Activated CD4-positive, alpha-beta T cell treated with anti-CD3 and anti-CD28 coated beads, Interleukin-2, amount 50 U/mL, for 1 hour (primary cell): Measurements from ENCODE around the gene STYXL2.
A peak's percentile ranks its signal among the peaks of the same experiment; 100 is the strongest.

Experiments used
- DNase-seq: peaks from one replicate; pipeline ENCODE4 v3.0.0-alpha.2; 2020

The STYXL2 gene

DNA sequence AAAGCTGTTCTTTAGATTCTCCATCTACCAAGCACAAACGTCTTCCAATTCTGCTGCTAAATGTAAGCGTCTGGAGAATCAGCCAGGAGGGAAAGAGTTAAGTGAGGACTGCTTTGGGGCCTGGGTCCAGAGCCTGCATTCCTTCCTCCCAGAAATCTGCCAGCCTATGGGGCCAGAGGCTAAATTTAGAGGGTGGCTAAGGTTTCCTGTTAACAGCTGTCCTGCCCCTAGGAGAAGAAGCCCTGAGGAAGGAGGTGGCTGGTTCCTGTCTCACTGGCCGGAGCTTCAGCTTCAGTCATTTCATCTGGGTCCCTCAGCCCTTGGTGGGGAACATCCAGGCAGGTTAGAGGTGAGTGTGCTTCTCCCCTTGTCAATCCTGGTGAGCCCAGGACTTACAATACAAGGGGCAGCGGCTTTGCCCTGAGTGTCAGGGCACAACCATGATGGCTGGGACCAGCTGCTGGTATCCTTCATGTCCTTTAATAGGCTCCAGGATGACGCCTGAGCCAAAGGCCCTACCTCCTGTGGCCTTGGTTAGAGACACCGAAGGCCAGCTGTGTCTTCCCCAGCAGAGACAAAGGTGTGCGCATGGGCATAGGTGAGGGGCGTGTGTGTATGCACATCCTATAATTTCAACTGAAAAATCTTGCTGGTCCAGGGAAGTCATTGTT, at the start of gene STYXL2:
STYXL2 (plus strand) TSS at position 230 of the 671 bp plus-strand sequence. CDS start 775 bp downstream, outside the sequence.
- no peak for DNase-seq

DNA sequence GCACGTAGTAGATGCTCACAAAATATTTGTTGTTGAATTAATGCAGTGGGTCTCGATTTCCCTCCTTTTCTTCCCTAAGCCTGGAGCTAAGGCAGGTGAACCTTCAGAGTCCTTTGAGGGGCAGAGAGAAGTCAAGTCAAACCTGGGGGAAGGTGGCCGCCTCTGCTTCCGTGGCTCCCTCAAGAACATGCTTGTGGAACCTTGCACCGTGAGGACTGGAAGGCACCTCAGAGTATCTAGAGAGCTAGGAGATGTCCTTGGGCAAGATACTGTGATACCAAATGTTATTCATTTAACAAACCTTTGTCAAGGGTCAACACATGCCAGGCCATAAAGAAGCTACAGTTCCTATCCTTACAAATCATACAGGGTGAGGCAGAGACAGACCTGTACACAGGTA, 42.0 kb upstream of the STYXL2 start:
- no peak for DNase-seq

DNA sequence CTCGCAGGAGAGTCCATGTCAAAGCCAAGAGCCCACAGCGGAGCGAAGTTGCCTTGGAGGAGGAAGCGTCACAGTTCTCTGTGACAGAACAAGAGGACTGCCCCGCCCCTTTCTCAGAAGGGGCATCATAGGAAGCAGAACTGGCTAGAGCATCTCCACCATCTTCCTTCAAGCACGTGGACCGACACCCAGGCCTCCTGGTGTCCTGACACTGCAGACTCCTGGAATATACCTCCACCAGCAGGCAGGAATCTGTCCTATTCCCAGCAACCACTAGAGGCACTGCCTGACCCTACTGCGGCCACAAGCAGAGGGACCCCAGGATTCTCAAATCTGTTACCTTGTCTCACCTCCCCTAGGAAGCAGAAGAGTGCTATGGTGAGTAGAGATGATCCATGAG, 41.5 kb upstream of the STYXL2 start:
- no peak for DNase-seq

DNA sequence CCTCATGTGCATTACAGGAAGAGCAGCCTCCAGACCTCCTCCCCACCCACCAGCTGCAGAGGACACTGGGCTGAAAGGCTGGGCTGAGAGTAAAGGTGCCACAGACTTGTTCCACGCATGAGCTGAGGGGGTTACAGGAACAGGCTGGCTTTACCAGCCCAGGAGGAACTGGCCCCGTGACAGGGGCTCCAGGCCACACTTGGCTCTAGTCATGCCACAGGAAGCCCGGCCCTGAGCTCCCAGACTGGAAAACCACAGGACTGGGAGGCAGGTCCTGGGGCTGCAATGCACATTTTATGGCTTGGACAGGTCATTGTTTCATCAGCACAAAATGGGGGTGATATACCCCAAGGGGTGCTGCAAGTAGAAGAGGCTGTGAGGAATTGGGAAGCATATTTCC, 39.3 kb upstream of the STYXL2 start:
- DNase-seq, result no peak

DNA sequence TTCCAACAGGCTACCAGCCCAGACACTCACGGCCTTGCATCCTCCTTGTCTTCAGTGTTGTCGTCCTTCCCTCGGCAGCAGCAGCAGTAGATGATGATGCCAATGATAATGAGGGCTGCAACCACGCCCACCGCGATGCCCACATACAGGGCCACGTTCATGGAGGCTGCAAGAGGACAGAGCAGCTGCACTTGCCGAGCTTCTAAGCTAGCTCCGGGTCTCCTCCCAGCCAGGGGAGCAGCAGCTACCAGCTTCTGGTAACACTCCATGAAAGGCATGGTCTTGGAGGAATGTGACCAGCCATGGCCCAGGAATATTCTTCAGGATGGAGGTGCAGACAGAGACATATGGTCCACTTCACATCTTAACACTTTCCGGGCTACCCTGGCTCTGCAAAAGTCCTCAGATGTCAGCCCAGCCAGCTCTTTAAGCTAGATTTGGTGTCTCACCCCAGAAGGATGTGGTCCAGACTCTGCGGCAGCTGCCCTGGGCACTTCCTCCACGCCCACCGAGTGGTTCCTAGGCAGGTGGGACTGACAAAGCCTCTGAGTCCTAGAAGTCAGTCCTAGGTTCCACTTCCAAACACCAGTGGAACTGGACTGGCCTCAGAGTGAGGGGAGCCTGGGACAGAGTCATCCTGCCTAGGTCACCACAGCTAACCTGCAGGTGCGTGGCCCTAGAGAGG, 38.8 kb upstream of the STYXL2 start:
- no peak for DNase-seq

DNA sequence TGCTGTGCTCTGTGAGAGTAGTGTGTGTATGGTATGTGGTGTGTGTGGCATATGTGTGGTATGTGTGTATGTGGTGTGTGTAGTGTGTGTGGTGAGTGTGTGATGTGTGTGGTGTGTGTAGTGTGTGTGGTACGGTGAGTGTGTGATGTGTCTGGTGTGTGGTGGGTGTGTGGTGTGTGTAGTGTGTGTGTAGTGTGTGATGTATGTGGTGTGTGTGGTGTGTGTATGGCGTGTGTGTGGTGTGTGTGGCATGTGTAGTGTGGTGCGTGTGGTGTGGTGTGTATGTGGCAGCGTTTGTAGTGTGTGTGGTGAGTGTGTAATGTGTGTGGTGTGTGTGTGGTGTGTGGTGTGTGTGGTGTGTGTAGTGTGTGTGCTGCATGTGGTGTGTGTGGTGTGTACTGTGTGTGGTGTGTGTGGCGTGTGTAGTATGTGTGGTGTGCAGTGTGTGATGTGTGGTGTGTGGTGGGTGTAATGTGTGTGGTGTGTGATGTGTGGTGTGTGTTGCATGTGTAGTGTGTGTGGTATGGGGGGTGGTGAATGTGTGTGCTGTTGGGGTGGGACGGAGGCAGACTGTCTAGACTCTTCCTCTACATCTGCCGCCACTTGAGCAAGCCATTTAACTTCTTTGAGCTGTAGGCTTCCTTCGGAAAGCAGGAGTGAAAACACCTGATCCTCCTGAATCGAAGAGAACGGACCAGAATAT, 37.2 kb upstream of the STYXL2 start:
- DNase-seq, result no peak

DNA sequence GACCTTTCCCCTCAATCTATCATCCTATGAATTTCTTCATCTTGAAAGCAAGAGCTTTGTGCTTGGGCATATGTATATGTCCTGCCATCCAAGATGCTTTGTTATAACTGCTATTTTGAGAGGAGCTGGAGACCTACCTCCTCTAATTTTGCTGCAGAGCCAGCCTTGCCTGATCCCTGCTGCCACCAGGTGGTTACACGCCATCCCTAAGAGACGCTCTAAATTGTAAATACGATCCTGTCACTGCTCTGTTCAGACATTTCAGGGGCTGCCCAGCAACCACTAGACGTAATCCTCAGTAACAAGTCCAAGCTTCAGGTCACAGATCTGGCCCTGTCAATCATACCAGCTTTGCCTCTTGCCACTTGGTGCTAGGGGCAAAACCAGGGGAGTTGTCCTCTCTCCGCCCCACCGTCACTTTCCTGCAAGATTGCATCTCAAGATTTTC, 36.6 kb upstream of the STYXL2 start:
- no peak for DNase-seq

DNA sequence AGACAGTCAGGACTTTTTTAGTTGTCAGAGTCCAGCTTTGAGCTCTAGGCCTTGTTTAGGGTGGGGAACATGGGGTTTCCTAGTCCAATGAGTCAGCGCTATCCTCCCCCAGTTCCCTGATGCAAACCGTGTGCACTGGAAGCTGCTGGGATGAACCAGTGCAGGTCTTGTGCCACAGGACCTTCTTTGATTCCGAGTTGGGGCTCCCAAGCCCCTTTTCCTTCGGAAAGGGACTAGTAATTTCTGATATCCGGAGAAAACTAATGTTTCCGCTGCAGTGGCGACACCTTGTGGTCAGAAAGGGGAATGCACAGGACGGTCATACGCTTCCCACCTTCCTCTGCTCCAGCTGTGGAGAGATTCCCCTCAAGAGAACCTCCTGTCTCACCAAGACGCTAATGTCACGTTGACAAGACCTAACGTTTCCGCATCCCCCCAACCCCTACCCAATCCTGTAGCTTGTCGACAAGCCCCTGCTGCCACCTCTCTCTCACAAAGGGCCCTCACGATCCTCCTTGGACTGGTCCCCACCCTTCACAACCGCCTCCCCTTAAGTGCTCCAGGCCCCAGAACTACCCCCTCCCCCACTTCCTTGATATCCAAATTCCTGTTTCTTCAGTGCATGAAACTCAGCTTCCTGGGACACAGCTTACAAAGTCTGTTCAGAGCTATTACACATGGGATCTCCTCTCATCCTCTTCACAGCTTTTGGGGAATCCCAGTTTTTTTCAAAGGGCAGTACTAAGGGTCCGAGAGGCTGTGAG, 34.6 kb upstream of the STYXL2 start:
- peak; percentile 73 for DNase-seq

DNA sequence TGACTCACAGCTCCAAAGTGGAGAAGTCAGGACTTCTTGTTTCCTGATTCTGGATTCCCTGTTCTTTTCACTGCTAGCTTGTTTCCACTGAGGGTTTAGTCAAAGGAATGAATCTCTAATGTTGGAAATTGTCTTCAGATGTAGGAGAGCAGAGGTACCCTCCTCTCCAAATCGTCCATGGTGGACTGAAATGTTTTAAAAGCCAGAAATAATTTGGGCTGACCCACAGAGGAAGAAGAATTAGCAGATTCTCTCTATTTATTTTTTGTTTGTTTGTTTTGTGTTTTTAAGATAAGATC, 34.1 kb upstream of the STYXL2 start:
- DNase-seq, result no peak

DNA sequence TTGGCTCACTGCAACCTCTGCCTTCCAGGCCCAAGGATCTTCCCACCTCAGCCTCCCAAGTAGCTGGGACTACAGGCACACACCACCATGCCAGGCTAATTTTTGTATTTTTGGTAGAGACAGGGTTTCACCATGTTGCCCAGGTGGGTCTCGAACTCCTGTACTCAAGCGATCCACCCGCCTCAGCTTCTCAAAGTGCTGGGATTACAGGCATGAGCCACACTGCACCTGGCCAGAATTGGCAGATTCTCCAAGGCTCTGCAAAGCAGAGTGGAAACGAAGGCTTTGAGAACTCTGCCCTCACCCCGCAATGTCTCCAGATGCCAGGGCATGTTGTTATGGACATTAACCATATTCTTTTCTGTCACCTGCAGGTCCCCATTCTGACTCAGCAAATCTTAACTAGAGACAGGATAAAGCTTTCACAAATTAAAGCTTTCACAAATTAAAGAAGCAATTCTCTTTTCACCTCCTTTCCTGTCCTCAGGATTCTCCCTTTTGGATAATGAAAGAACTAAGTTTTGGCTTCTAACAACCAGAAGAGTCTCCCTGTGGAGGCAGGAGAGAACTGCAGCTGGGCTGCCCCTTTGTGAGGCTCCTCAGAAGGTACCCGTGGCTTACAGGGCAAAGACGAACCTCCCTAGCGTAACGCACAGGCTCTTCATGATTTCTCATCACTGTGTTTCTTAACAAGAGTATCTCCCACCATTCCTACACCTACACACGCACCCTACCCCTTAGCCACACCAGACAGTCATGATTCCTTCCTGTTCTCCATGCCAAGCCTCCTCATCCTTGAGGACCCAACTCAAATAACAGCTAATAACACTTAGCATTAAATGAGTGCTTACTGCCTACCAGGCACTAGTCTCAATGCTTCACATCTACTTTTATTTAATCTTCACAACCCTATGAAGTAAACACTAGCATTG, 33.5 kb upstream of the STYXL2 start:
- DNase-seq, result no peak

DNA sequence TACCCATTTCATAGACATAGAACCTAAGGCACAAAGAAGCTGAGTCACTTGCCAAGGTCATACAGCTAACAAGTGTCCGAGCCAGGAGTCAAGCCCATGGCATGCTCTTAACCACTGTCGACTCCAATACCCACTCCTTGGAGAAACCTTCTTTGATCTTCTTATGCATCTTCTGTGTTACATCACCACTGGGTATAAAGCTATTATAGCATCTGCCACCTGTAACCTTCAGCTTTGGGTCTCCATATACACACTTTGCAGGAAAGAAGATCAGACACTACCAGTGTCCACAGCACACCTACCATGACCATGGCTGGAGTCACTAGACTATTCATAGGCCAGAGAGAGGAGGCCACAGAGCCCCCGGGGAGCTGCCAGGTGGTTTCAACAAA, 32.8 kb upstream of the STYXL2 start:
- DNase-seq, result no peak

DNA sequence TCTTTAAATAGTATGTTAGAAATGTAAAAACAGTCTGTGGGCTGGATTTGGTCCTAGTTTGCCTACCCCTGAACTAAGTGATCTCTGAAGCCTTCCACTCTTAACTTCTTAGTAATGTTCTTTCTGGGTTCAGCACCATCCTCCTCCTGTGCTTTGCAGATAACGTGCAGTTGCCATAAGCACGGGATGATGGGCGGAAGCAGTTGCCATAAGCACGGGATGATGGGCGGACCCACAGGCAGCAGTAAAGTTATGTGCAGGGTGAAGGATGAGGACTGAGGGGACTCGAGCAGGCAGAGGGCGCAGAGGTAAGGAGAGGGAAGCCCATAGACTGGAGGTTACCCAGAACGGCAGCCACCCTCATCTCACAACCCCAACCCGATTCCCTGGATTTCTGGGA, 29.3 kb upstream of the STYXL2 start:
- DNase-seq, result no peak

DNA sequence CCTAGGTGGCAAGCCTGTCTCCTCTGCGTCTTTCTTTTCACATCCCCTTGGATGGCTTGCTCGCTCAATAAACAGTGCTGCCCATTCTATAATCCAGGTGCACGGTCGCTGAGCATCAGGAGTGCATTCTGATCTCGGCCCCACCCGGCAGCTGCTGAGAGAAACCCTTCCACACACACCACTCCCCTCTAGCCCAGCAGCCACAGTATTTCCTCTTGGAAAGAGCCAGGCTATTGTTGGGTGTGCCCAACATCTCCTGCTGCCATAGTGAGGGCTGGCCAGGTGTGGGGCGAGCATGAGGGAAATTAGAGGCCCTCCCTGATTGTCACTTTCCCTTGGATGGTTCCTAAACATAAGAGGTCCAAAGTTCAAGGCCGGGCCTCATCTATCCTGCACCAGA, 28.4 kb upstream of the STYXL2 start:
- no peak for DNase-seq

DNA sequence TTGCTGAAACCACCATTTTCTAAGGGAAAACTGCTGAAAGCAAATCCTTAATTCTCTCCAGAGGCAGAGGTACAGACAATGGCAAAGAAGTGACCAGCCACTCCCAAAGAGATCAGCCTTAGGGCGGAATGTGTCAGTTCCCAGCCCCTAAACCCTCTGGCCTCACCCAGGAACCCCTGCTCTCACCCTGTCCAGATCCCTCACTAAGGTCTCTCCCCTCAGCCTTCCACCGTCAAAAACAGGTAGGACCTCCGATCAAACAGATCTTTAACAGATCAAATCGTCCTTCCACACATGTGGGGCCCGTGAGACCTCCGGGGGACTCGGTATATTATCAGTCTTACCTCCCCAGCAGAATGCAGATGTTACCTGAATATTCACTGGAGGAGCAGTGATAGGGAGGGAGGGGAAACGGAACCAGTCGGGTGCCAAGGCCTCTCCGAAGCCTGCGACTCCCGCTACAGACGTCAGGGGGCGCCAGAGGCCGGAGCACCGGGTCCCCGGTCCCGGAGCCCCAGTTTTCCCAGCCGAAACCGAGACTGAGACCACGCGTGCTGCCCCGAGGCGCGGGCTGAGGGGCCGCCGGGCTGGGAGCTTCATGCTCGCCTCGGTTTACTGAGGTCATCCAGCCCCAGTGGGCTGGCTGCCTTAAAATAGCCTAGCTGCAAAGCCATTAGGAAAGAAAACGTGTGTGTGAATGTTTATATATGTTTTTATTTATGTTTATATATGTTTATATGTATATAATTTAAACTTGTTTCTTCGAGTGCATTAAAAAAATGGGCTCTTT, 27.3 kb upstream of the STYXL2 start:
- peak; percentile 78 for DNase-seq

DNA sequence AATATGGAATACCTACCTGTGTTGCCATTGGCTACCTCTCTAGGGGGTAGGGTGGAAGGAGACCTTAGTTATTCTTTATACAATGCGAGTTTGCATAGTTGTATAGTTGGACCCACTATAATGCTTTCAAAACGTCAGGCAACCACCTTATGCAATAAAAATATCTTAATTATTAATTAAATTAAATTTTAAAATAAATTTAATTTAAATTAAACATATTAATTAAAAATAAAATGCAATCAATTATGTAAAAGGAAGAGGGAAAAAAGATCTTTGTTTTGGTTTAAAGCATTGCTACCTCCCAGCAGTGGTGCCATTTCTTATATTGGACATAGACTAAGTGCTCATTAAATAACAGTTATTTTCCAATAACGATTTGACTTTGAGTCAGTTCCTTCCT, 26.0 kb upstream of the STYXL2 start:
- no peak for DNase-seq

DNA sequence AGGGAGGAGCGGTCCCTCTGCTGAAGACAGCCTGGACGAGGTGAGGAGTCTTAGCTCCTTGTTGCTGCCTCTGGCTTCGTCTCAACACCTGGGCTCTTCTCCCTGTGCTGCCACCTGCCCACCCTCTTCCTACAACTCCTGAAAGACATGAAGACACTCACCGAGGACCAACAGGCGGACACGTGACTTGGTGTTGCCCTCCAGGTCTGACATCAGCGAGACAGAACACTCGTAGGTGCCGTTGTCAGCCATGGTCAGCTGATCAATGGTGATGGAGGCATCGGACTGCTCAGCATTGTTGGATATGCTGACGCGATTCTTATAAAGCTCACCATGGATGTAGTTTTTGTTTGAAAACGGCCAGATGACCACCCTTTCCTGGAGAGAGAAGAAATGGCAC, 25.1 kb upstream of the STYXL2 start:
- no peak for DNase-seq

DNA sequence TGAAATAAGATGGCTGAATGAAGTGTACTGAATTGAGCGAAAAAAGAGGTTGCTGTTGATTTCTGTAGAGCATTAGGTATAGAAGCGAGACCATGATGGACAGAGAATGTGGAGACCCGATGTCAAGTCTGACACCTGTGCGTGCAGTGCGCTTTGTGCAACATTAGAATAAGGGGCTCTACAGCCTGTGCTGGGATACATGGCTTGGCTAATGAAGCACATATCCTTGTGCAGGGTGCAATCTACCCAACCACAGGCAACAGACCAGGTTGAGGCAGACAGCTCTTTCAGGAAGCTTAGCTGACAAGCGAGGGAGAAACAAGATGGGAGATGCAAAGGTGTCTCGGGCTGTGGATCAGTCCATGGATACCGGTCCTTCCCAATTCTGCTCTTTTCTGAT, 22.6 kb upstream of the STYXL2 start:
- no peak for DNase-seq

DNA sequence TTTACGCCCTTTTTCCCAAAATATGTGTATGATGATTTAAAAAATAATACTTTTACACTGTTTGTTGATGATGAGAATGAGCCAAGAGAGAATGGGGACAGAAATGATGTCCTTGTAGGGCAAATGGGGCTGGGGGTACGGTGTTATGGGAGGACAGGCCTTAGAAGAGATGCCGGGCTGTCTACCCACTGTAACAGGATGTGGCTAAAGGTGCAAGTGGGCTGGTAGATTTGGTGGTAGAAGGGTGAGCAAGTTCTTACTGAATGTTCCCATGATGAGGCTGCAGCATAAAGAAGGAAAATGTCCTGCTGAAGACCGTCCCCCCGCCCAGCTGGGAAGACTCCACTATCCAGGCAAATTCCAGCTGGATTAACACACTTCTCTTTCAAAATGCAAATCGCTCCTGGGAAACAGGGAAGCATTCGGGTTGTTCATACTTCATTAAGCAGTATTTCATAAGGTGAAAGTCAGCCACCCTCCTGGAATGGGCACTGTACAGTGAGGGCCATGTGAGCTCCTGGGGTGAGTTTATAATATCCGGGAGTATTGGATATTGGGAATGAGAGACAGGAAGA, 17.7 kb upstream of the STYXL2 start:
- no peak for DNase-seq

DNA sequence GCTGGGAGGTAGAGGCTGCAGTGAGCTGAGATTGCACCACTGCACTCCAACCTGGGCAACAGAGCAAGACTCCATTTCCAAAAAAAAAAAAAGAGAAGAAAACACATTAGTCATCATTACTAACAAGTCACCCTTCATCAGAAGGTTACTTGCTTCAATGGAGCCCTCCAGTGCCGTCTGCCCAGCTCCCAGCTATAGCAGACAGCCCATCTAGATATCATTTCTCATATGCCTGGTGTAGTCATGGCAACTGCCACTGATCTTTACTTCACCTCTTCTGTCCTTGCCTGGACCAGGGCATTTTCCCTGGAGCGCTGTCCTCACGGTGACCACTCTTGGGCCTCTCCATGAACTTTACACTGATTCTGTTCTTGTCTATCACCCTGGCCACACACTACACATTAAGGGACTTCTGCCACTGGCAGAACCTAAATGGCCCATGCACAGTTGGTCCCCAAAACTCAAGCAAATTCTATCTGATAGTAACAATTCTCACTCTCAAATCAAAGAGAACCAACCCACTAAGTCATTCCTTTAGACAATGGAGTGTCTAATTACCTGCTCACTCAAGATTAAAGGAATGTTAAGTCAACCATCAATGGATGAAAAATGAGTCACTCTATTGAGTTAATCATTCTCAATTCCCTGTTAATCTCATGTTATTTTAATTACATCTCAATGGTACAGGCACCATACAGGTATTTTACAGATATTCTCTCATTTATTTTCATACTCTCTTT, 16.6 kb upstream of the STYXL2 start:
- DNase-seq, result no peak

DNA sequence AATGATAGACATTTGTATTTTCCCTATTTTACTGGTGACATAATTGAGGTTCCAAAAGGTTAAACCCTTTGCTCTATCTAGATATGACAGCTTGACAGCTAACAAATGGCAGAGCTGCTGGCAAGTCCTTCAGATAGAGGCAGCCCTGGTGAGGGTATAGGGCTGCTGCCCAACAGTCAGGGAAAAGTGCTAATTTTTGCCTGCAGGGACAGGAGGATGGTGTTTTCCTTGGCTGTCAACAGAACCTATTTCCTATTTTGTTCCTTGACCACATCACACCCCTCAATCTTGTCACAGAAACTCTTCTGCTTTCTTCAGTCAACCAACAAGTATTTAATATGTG, 16.0 kb upstream of the STYXL2 start:
- DNase-seq, result no peak
